22Rv1 (cell line): ENCODE results near the gene APBA3.

Experiments used
- CTCF ChIP-seq: fragments of 450-650 bp; IDR thresholded peaks from 2 replicates; pipeline ENCODE4 v1.5.1; 2017; ENCODE audit warnings: mild to moderate bottlenecking
- ZFX ChIP-seq: fragments of 450-650 bp; IDR thresholded peaks from 2 replicates; pipeline ENCODE4 v1.6.1; 2017; ENCODE audit warnings: antibody characterized with exemption, borderline replicate concordance

GRCh38 chr19:3768015-3768747 lies 6.7 kb upstream of the APBA3 start:
- TF ChIP-seq CTCF (no peak), ZFX (no peak)
